Astrocyte of the cerebellum (primary cell): ENCODE data around the gene CCDC178.
A peak's percentile ranks its signal among the peaks of the same experiment; 100 is the strongest.

Experiments
- DNase-seq: peaks from one replicate; pipeline ENCODE4 v3.0.0-alpha.2; 2011; ENCODE audit warnings: low read depth
- H3K4me3 ChIP-seq: 2 replicates; pipeline ENCODE4 v1.5.1; 2011; ENCODE audit warnings: mild to moderate bottlenecking, low read depth, low read length, moderate library complexity
- CTCF ChIP-seq: IDR thresholded peaks from 2 replicates; pipeline ENCODE4 v1.5.1; 2012; ENCODE audit warnings: low read length, low read depth, moderate library complexity, mild to moderate bottlenecking; ENCODE audit errors: missing control alignments
- in situ Hi-C: cut with HindIII; loops from 2 replicates; pipeline ENCODE4 v1.10.0; 2017; ENCODE audit warnings: low sequenced_read_pairs

CCDC178 gene

GRCh38 chr18:32980896-32981295 lies 459.6 kb downstream of the CCDC178 start:
- in situ Hi-C loops: no loop called here
- H3K4me3 ChIP-seq: no peak overlapping the region
- no peak for TF ChIP-seq CTCF
- DNase-seq: peak; percentile 6

- DNase-seq: no peak
- TF ChIP-seq CTCF: no peak
- in situ Hi-C loops: no loop called here
- H3K4me3 ChIP-seq: no peak overlapping the region
Observed at GRCh38 chr18:32975501-32975900, 465.0 kb downstream of the CCDC178 start.

GRCh38 chr18:32975163-32975436 lies 465.4 kb downstream of the CCDC178 start:
- TF ChIP-seq CTCF: no peak
- no peak overlapping the region for H3K4me3 ChIP-seq
- no peak for DNase-seq
- in situ Hi-C loops: no loop called here

GRCh38 chr18:32974421-32975162 lies 465.9 kb downstream of the CCDC178 start:
- no peak for DNase-seq
- in situ Hi-C loops: no loop called here
- no peak overlapping the region for H3K4me3 ChIP-seq
- TF ChIP-seq CTCF: no peak

GRCh38 chr18:32968248-32968647 lies 472.3 kb downstream of the CCDC178 start:
- H3K4me3 ChIP-seq: no peak overlapping the region
- TF ChIP-seq CTCF: no peak
- DNase-seq: no peak
- in situ Hi-C loops: no loop called here

- TF ChIP-seq CTCF: no peak
- in situ Hi-C loops: no loop called here
- no peak for DNase-seq
- no peak overlapping the region for H3K4me3 ChIP-seq
Observed at GRCh38 chr18:32966141-32966540, 474.4 kb downstream of the CCDC178 start.
